Kidney (tissue), 14 donors: ENCODE results near the gene SOCS1. TPM values are rescaled to one million over a fixed set of nuclear protein-coding genes. Genes with fewer than 3 reads are reported as not detected.
A peak's percentile ranks its signal among the peaks of the same experiment; 100 is the strongest.

ENCODE experiments used
- DNase-seq, 5 donors: peaks; one replicate each; pipeline ENCODE4 v3.0.0-alpha.2; 2013 to 2020
- FAIRE-seq: peaks from 2 replicates; lab custom pipeline; 2012; peaks lifted over from hg19 to GRCh38; lab: Jason Lieb, UNC
- H3K27ac ChIP-seq, 2 donors: one replicate each; pipeline ENCODE4 v1.7.0; 2013; ENCODE audit warnings: low read depth in 2 of 2, low read length in 2 of 2, inconsistent platforms in 1 of 2
- H3K27me3 ChIP-seq: one replicate; pipeline ENCODE4 v1.7.1; 2013; ENCODE audit warnings: low read length, inconsistent platforms; ENCODE audit not compliant: control insufficient read depth, insufficient read depth
- H3K36me3 ChIP-seq, 3 donors: one replicate each; pipeline versions ENCODE4 v1.7.0 to v1.7.1; 2013; ENCODE audit warnings: low read length in 3 of 3, control low read depth in 1 of 3, inconsistent platforms in 1 of 3; ENCODE audit not compliant: insufficient read depth in 3 of 3, control insufficient read depth in 2 of 3
- H3K4me1 ChIP-seq, 3 donors: one replicate each; pipeline versions ENCODE4 v1.7.0 to v1.7.1; 2013; ENCODE audit warnings: low read length in 3 of 3, inconsistent platforms in 1 of 3, low read depth in 1 of 3; ENCODE audit not compliant: control insufficient read depth in 2 of 3, insufficient read depth in 2 of 3
- H3K4me3 ChIP-seq, 3 donors: one replicate each; pipeline versions ENCODE4 v1.7.0 to v1.8.1; 2013; ENCODE audit warnings: low read length in 3 of 3, control low read depth in 1 of 3, inconsistent platforms in 1 of 3
- H3K9ac ChIP-seq, 3 donors: one replicate each; pipeline versions ENCODE4 v1.7.0 to v1.7.1; 2013; ENCODE audit warnings: low read length in 3 of 3, control low read depth in 1 of 3, inconsistent platforms in 1 of 3
- H3K9me3 ChIP-seq, 3 donors: one replicate each; pipeline versions ENCODE4 v1.7.0 to v1.7.1; 2013; ENCODE audit warnings: low read length in 3 of 3, control low read depth in 1 of 3, inconsistent platforms in 1 of 3; ENCODE audit not compliant: control insufficient read depth in 2 of 3, insufficient read depth in 1 of 3
- intact Hi-C: fragments of 100-400 bp; cut with DNase I; formaldehyde crosslinking; loops from one replicate; pipeline ENCODE4 v1.11.1; 2022
- polyA plus RNA-seq: library from polyadenylated mRNA; stranded (reverse); fragments of 350-450 nt; fragmentation: Illumina TruSeq; extraction: RNeasy Lipid Tissue Mini Kit (QIAGEN cat#74804); gene quantifications from one replicate; pipeline ENCODE4 v1.2.3, GENCODE V29; 2014; ENCODE audit warnings: low read depth, low replicate concordance; ENCODE audit not compliant: insufficient read depth
- total RNA-seq: library from RNA; stranded (reverse); fragmentation: NEBNext Ultra II Directional; extraction: Animal tissue kit (Norgen Biotek cat#: 25700); gene quantifications from one replicate; pipeline ENCODE4 v1.2.1, GENCODE V29; 2021
- TF ChIP-seq, protein P1 (sequence below): IDR thresholded peaks from 3 replicates; pipeline ENCODE4 v1.5.1; 2012; ENCODE audit warnings: mild to moderate bottlenecking, moderate library complexity, borderline replicate concordance; ENCODE audit not compliant: insufficient read depth; ENCODE audit errors: extremely low read depth
- donor health status: control.
- donor health status: control.
- donor health status: control.
- donor health status: control.
- donor health status: control.
- donor health status: DM: yes; HTN: yes; CAD: no.
- donor health status: Normal renal cell carcinoma (clear cell type).

Gene SOCS1
- total and polyA plus RNA-seq, 2 donors from 2014 or later = 10.4 to 21.8 TPM

- Histone ChIP-seq H3K9me3 (no peaks in the 10 kb centered on the region), H3K36me3 (no peaks in the 10 kb centered on the region), H3K27me3 (no peaks in the 10 kb centered on the region), H3K4me3 (no peak overlapping the region), H3K9ac (no peak overlapping the region), H3K27ac (no peak overlapping the region), H3K4me1 (no peaks in the 10 kb centered on the region)
- intact Hi-C loops = no loop called here
- no peak for FAIRE-seq
- TF ChIP-seq, protein P1, sequence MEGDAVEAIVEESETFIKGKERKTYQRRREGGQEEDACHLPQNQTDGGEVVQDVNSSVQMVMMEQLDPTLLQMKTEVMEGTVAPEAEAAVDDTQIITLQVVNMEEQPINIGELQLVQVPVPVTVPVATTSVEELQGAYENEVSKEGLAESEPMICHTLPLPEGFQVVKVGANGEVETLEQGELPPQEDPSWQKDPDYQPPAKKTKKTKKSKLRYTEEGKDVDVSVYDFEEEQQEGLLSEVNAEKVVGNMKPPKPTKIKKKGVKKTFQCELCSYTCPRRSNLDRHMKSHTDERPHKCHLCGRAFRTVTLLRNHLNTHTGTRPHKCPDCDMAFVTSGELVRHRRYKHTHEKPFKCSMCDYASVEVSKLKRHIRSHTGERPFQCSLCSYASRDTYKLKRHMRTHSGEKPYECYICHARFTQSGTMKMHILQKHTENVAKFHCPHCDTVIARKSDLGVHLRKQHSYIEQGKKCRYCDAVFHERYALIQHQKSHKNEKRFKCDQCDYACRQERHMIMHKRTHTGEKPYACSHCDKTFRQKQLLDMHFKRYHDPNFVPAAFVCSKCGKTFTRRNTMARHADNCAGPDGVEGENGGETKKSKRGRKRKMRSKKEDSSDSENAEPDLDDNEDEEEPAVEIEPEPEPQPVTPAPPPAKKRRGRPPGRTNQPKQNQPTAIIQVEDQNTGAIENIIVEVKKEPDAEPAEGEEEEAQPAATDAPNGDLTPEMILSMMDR = no peak
- no peak for DNase-seq
These were observed 14.4 kb downstream of the SOCS1 start for GRCh38 chr16:11241480-11242204.

- FAIRE-seq (no peak), DNase-seq (peak in 3 of 5 donors; percentile 67 to 76 (median 75))
- TF ChIP-seq, protein P1 = no peak
- H3K4me3 ChIP-seq = no peak overlapping the region
- H3K36me3 ChIP-seq = no peaks in the 10 kb centered on the region
- no peak overlapping the region for H3K9ac ChIP-seq
- H3K9me3 ChIP-seq = no peaks in the 10 kb centered on the region
- intact Hi-C loops = no loop called here
- no peaks in the 10 kb centered on the region for H3K27me3 ChIP-seq
- H3K27ac ChIP-seq = no peak overlapping the region
- no peaks in the 10 kb centered on the region for H3K4me1 ChIP-seq
These were observed 15.1 kb downstream of the SOCS1 start for GRCh38 chr16:11240636-11241473.

GRCh38 chr16:11239644-11240632 lies 16.1 kb downstream of the SOCS1 start:
- no peak overlapping the region for H3K27ac ChIP-seq

More at GRCh38 chr16:11239644-11240632, 16.1 kb downstream of the SOCS1 start:
- no peak overlapping the region for H3K4me3 ChIP-seq
- H3K27me3 ChIP-seq = no peaks in the 10 kb centered on the region
- no peak for FAIRE-seq
- H3K4me1 ChIP-seq = peaks cover 0 to 3% (median 0%) of the 10 kb centered on the region in 3 donors
- intact Hi-C loops = no loop called here
- DNase-seq = no peak
- TF ChIP-seq, protein P1 = no peak
- no peak overlapping the region for H3K9ac ChIP-seq
- H3K36me3 ChIP-seq = no peaks in the 10 kb centered on the region
- H3K9me3 ChIP-seq = no peaks in the 10 kb centered on the region
